Measurements from ENCODE around the gene XYLT2.
A peak's percentile ranks its signal among the peaks of the same experiment; 100 is the strongest.
"Not testable (repeated sequence)": the region's sequence is repeated elsewhere in the genome, so short reads cannot be mapped to it uniquely, and the experiment has no call there.

The XYLT2 gene

DNA sequence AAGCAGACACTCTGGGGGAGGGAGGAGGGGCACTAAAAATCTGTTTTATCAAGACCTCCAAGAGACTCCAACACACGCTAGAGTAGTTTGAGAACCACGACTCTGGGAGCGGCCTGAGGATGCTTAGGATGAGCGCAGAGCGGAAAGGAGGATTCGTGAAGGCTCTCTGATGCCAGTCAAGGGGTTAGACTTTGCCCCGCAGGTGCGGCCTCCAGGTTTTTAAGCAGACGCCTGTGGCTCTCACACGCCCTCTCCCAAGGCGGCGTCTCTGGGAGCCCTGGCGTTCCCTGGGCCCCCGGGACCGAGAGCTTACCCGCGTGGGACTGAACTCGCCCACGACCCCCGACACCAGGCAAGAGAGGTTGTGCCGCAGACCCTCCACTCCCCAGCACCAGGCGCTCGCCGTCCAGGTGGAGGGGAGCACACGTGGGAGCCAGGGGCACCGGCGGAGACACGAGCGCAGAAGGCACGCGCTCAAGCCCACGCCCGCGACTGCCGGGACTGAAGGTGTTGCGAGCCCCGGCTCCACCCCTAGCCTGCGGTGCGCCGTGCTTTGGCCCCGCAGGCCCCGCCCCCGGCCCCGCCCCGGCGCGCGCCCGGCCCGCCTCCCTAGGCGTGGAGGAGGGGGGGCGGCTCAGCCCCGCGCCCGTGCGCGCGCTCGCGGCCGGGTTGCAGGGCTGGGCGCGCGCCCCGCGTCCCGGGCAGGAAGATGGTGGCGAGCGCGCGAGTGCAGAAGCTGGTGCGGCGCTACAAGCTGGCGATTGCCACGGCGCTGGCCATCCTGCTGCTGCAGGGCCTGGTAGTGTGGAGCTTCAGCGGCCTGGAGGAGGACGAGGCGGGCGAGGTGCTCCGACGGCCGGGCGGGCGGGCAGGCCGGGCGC lies at the start of gene XYLT2:
TSS of gene XYLT2 (plus strand) at position 695 of the 881 bp plus-strand sequence. CDS start at position 710, 15 bp downstream.
- H3K4me3 ChIP-seq (replicated peaks; ENCODE audit: low read depth, low read length) = peak within 1 kb of the TSS; percentile 77
- TF ChIP-seq, protein P1, sequence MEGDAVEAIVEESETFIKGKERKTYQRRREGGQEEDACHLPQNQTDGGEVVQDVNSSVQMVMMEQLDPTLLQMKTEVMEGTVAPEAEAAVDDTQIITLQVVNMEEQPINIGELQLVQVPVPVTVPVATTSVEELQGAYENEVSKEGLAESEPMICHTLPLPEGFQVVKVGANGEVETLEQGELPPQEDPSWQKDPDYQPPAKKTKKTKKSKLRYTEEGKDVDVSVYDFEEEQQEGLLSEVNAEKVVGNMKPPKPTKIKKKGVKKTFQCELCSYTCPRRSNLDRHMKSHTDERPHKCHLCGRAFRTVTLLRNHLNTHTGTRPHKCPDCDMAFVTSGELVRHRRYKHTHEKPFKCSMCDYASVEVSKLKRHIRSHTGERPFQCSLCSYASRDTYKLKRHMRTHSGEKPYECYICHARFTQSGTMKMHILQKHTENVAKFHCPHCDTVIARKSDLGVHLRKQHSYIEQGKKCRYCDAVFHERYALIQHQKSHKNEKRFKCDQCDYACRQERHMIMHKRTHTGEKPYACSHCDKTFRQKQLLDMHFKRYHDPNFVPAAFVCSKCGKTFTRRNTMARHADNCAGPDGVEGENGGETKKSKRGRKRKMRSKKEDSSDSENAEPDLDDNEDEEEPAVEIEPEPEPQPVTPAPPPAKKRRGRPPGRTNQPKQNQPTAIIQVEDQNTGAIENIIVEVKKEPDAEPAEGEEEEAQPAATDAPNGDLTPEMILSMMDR (IDR thresholded peaks at IDR 0.05; ENCODE audit: low read depth, low read length, missing control alignments) = no peak
- DNase-seq (ENCODE audit: extremely low read depth, low read depth) = no peak

DNA sequence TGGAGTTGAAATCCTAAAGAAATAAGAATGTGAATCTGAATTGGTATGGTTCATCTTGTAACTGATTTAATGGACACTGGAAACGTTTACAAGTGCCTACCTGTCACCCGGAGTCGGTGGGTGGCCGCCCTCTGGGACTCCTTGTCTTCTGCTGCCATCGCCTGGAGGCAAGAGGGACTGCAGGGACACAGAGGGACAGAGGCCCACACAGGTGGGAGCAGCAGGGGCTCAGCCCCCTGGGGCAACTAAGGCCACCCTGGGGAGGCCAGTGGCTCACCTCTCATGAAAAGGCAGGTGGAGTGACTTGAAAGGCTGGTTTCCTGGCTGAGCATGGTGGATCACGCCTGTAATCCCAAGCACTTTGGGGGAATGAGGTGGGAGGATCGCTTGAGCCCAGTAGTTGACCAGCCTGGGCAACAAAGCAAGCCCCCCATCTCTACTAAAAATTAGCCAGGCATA lies 48.5 kb upstream of the XYLT2 start:
- TF ChIP-seq, protein P1 (IDR thresholded peaks at IDR 0.05; ENCODE audit: low read depth, low read length, missing control alignments) = peak; percentile 63
- no peak for DNase-seq (ENCODE audit: extremely low read depth, low read depth)
- no peak overlapping the region for H3K4me3 ChIP-seq (replicated peaks; ENCODE audit: low read depth, low read length)

DNA sequence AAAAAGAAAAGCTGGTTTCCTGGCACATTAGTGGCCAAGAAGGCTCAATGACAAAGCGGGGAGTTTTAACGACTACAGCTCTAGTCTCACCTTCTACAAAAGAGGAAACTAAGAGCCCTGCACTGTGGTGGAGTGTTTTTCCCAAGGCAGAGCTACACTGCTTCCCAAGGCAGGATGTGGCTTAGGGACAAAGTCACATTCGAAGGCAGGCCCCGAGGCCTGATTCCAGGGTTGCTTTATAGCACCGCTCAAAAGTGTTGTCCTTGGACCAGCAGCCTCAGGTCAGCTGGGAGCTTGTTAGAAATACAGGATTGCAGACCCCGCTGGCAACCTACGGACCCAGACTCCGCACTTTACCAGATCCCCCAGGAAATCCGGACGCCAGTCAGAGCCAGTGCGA lies 47.9 kb upstream of the XYLT2 start:
- TF ChIP-seq, protein P1 (IDR thresholded peaks at IDR 0.05; ENCODE audit: low read depth, low read length, missing control alignments) = no peak
- no peak overlapping the region for H3K4me3 ChIP-seq (replicated peaks; ENCODE audit: low read depth, low read length)
- DNase-seq (ENCODE audit: extremely low read depth, low read depth) = no peak

DNA sequence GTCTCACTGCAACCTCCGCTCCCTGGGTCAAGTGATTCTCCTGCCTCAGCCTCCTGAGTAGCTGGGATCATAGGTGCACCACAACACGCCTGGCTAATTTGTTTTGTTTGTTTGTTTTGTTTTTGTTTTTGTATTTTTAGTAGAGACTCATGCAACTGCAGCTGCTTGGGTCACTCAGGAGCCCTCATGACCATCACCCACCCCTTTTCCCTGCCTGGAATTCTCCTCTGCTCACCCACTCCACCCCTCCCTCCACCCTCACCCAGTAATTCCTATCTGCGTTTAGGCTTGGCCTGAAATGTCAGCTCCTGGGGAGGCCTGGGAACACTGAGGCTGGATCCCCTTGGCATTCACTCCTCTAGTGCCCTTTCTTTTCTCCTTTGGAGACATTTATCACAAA lies 46.1 kb upstream of the XYLT2 start:
- DNase-seq (ENCODE audit: extremely low read depth, low read depth) = no peak
- TF ChIP-seq, protein P1 (IDR thresholded peaks at IDR 0.05; ENCODE audit: low read depth, low read length, missing control alignments) = no peak
- H3K4me3 ChIP-seq (replicated peaks; ENCODE audit: low read depth, low read length) = no peak overlapping the region

DNA sequence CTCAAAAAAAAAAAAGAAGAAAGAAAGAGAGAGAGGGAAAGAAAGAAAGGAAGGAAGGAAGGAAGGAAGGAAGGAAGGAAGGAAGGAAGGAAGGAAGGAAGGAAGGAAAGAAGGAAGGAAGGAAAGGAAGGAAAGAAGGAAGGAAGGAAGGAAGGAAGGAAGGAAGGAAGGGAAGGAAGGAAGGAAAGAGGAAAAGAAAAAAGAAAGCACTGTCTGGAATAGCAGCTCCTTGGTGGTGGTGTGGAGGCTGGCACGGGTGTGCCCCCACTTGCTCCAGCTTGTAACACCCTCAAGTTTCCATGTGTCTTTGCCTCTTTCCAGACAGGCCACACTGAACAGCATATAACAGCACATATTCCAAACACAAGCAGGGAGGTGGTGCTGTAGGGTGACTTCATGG lies 45.1 kb upstream of the XYLT2 start:
- not testable (repeated sequence) for H3K4me3 ChIP-seq (replicated peaks; ENCODE audit: low read depth, low read length); DNase-seq (ENCODE audit: extremely low read depth, low read depth)

DNA sequence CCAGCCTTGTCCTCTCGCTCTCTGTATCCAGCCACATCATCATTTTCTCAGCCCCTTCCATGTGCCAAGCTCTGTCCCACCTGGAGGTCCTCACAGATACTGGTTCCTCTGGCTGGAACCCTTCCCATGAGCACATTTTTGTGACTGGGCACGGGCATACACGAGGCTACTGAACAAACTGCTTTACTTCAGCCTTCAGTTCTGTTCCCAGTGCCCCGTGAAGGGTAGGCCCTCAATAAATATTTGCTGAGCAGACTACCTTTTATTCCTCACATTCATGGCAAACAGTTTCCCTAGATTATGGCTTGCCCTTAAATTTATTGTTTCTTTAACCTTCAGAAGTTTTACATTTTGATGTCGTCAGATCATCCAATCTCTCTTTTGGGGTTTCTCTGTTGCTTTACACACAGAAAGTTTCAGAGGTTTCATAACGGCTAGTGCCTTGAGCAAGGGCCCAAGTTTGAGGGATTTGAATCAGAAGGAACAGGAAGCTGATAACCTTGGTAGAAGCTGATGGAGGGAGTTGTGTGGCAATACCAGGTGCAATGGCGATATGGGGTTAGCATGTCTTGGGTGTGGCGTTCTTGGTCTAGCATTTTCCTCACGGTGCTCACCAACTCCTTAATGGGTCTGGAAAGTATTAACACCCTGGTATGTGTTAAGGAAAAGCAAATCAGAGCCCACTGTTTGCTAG lies 43.9 kb upstream of the XYLT2 start:
- no peak overlapping the region for H3K4me3 ChIP-seq (replicated peaks; ENCODE audit: low read depth, low read length)
- TF ChIP-seq, protein P1 (IDR thresholded peaks at IDR 0.05; ENCODE audit: low read depth, low read length, missing control alignments) = no peak
- no peak for DNase-seq (ENCODE audit: extremely low read depth, low read depth)

DNA sequence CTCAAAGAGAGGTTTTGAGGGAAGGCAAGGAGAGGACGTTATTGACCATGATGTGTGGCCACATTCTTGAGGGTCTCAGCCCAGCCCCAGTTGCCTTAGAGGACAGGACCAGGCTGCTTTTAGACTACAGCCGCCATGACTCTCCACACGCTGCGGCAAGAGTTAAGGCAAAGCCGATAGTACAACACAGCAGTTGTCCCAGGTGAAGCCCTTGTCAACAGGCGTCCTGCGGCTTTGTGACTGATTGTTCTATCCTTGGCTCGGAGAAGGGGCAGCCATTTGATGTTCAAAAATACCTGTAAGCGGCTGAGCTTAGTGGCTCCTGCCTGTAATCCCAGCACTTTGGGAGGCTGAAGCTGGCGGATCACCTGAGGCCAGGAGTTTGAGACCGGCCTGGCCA lies 42.9 kb upstream of the XYLT2 start:
- TF ChIP-seq, protein P1 (IDR thresholded peaks at IDR 0.05; ENCODE audit: low read depth, low read length, missing control alignments) = no peak
- no peak overlapping the region for H3K4me3 ChIP-seq (replicated peaks; ENCODE audit: low read depth, low read length)

More for the DNA sequence above, 42.9 kb upstream of the XYLT2 start:
- DNase-seq (ENCODE audit: extremely low read depth, low read depth) = no peak

Data from HFF-Myc (cell line).